Mesendoderm (in vitro differentiated cells): Measurements from ENCODE around the gene EDAR.

Experiments used
- DNase-seq: peaks from one replicate; pipeline ENCODE4 v3.0.0; 2013
- H2AK5ac ChIP-seq: 2 replicates; pipeline ENCODE4 v1.6.1; 2013; ENCODE audit warnings: low read length, inconsistent platforms
- H2BK120ac ChIP-seq: 2 replicates; pipeline ENCODE4 v1.6.1; 2013; ENCODE audit warnings: low read depth, mild to moderate bottlenecking, low read length, moderate library complexity, mixed read lengths
- H2BK15ac ChIP-seq: replicated peaks from 2 replicates; pipeline ENCODE4 v1.6.1; 2013; ENCODE audit warnings: low read depth, mild to moderate bottlenecking, moderate library complexity
- H2BK5ac ChIP-seq: 2 replicates; pipeline ENCODE4 v1.6.1; 2013; ENCODE audit warnings: low read length, inconsistent platforms
- H3K18ac ChIP-seq: 2 replicates; pipeline ENCODE4 v1.6.1; 2013; ENCODE audit warnings: mild to moderate bottlenecking, low read length, mixed read lengths
- H3K23ac ChIP-seq: one replicate; pipeline ENCODE4 v1.6.1; 2013; ENCODE audit warnings: low read length
- H3K27ac ChIP-seq: 2 replicates; pipeline ENCODE4 v1.5.1; 2013; ENCODE audit warnings: low read depth, mild to moderate bottlenecking, inconsistent platforms, low read length, moderate library complexity
- H3K27me3 ChIP-seq: 2 replicates; pipeline ENCODE4 v1.6.1; 2013; ENCODE audit warnings: low read length, control low read depth, mild to moderate bottlenecking, inconsistent platforms; ENCODE audit not compliant: insufficient read depth, poor library complexity
- H3K36me3 ChIP-seq: 2 replicates; pipeline ENCODE4 v1.6.1; 2013; ENCODE audit warnings: low read length, inconsistent platforms; ENCODE audit not compliant: control insufficient read depth, insufficient read depth
- H3K4ac ChIP-seq: one replicate; pipeline ENCODE4 v1.6.1; 2013; ENCODE audit warnings: low read depth, mild to moderate bottlenecking, low read length, moderate library complexity
- H3K4me1 ChIP-seq: 2 replicates; pipeline ENCODE4 v1.6.1; 2013; ENCODE audit warnings: low read depth, low read length, inconsistent platforms; ENCODE audit not compliant: control insufficient read depth
- H3K4me2 ChIP-seq: 2 replicates; pipeline ENCODE4 v1.6.1; 2013; ENCODE audit warnings: low read length
- H3K4me3 ChIP-seq: 2 replicates; pipeline ENCODE4 v1.5.1; 2013; ENCODE audit warnings: mild to moderate bottlenecking, low read length
- H3K56ac ChIP-seq: one replicate; pipeline ENCODE4 v1.6.1; 2013; ENCODE audit warnings: low read length
- H3K79me1 ChIP-seq: 2 replicates; pipeline ENCODE4 v1.6.1; 2013; ENCODE audit warnings: low read length, inconsistent platforms
- H3K79me2 ChIP-seq: 2 replicates; pipeline ENCODE4 v1.6.1; 2013; ENCODE audit warnings: mild to moderate bottlenecking, low read length; ENCODE audit not compliant: control insufficient read depth, insufficient read depth
- H3K9ac ChIP-seq: 2 replicates; pipeline ENCODE4 v1.6.1; 2013; ENCODE audit warnings: low read length, inconsistent platforms
- H4K5ac ChIP-seq: one replicate; pipeline ENCODE4 v1.6.1; 2013; ENCODE audit warnings: low read length
- H4K8ac ChIP-seq: one replicate; pipeline ENCODE4 v1.6.1; 2013; ENCODE audit warnings: low read depth, mild to moderate bottlenecking, control low read depth, low read length, moderate library complexity
- WGBS: extraction: QIAGEN DNeasy Blood & Tissue Kit; methylation state at CpG from one replicate; pipeline ENCODE4 v1.1.7; 2013; ENCODE audit warnings: low lambda C conversion rate, missing lambda C conversion rate; ENCODE audit not compliant: insufficient coverage; ENCODE audit errors: extremely low coverage; 5-methylcytosine and 5-hydroxymethylcytosine counted together

The EDAR gene

GRCh38 chr2:108978709-108979111 is 10.3 kb downstream of the EDAR start:
- no peak overlapping the region for H4K5ac ChIP-seq
- H3K4ac ChIP-seq: no peak overlapping the region
- no peak overlapping the region for H3K56ac ChIP-seq
- no peaks in the 10 kb centered on the region for H3K36me3 ChIP-seq
- no peak overlapping the region for H2BK5ac ChIP-seq
- no peaks in the 10 kb centered on the region for H3K27me3 ChIP-seq
- no CpG with 5 or more reads among the region's 7 CpGs for WGBS
- no peak overlapping the region for H4K8ac ChIP-seq
- no peak overlapping the region for H3K18ac ChIP-seq
- H2AK5ac ChIP-seq: no peak overlapping the region
- no peak overlapping the region for H3K9ac ChIP-seq
- peak; percentile 62 for DNase-seq
- H3K4me2 ChIP-seq: no peak overlapping the region
- no peak overlapping the region for H2BK15ac ChIP-seq
- no peak overlapping the region for H3K27ac ChIP-seq
- H3K23ac ChIP-seq: no peak overlapping the region
- no peaks in the 10 kb centered on the region for H3K79me1 ChIP-seq
- H3K4me1 ChIP-seq: peaks cover 3% of the 10 kb centered on the region
- no peaks in the 10 kb centered on the region for H3K79me2 ChIP-seq
- H2BK120ac ChIP-seq: no peak overlapping the region
- H3K4me3 ChIP-seq: no peak overlapping the region

- Histone ChIP-seq H3K4ac (no peak overlapping the region), H3K56ac (no peak overlapping the region)
Measured at GRCh38 chr2:108975613-108976435, 13.2 kb downstream of the EDAR start.

GRCh38 chr2:108974674-108975073 is 14.3 kb downstream of the EDAR start:
- no peak overlapping the region for H3K9ac ChIP-seq
- no CpG with 5 or more reads among the region's 4 CpGs for WGBS

More at GRCh38 chr2:108975613-108976435, 13.2 kb downstream of the EDAR start:
- no peaks in the 10 kb centered on the region for H3K27me3 ChIP-seq
- H4K8ac ChIP-seq: no peak overlapping the region
- H3K27ac ChIP-seq: no peak overlapping the region
- H3K9ac ChIP-seq: no peak overlapping the region
- no peak overlapping the region for H3K23ac ChIP-seq
- no peaks in the 10 kb centered on the region for H3K79me1 ChIP-seq
- H2BK15ac ChIP-seq: no peak overlapping the region
- no peak overlapping the region for H3K4me2 ChIP-seq
- no peak overlapping the region for H2BK5ac ChIP-seq
- DNase-seq: no peak
- no peak overlapping the region for H2BK120ac ChIP-seq
- H2AK5ac ChIP-seq: no peak overlapping the region
- no peaks in the 10 kb centered on the region for H3K79me2 ChIP-seq
- peaks cover 3% of the 10 kb centered on the region for H3K4me1 ChIP-seq
- H4K5ac ChIP-seq: no peak overlapping the region
- H3K4me3 ChIP-seq: no peak overlapping the region
- H3K18ac ChIP-seq: no peak overlapping the region
- no CpG with 5 or more reads among the region's 14 CpGs for WGBS
- H3K36me3 ChIP-seq: no peaks in the 10 kb centered on the region

GRCh38 chr2:108972663-108973062 is 16.4 kb downstream of the EDAR start:
- Histone ChIP-seq H3K4me1 (peaks cover 4% of the 10 kb centered on the region), H4K8ac (no peak overlapping the region), H3K4me3 (no peak overlapping the region), H3K9ac (no peak overlapping the region), H3K79me2 (no peaks in the 10 kb centered on the region), H2BK5ac (no peak overlapping the region), H2BK120ac (no peak overlapping the region), H3K23ac (no peak overlapping the region), H3K56ac (no peak overlapping the region), H4K5ac (no peak overlapping the region), H3K27ac (no peak overlapping the region), H2AK5ac (no peak overlapping the region), H2BK15ac (no peak overlapping the region), H3K27me3 (no peaks in the 10 kb centered on the region), H3K18ac (no peak overlapping the region), H3K4me2 (no peak overlapping the region), H3K36me3 (no peaks in the 10 kb centered on the region), H3K79me1 (no peaks in the 10 kb centered on the region), H3K4ac (no peak overlapping the region)
- no peak for DNase-seq
- WGBS: no CpG with 5 or more reads among the region's 6 CpGs

More at GRCh38 chr2:108974674-108975073, 14.3 kb downstream of the EDAR start:
- no peak overlapping the region for H3K4ac ChIP-seq
- no peaks in the 10 kb centered on the region for H3K36me3 ChIP-seq
- no peak overlapping the region for H2BK5ac ChIP-seq
- no peak overlapping the region for H3K56ac ChIP-seq
- no peak for DNase-seq
- H4K5ac ChIP-seq: no peak overlapping the region
- H2BK15ac ChIP-seq: no peak overlapping the region
- H3K79me2 ChIP-seq: no peaks in the 10 kb centered on the region
- peaks cover 3% of the 10 kb centered on the region for H3K4me1 ChIP-seq
- no peak overlapping the region for H2BK120ac ChIP-seq
- no peaks in the 10 kb centered on the region for H3K27me3 ChIP-seq
- no peak overlapping the region for H3K23ac ChIP-seq
- H3K27ac ChIP-seq: no peak overlapping the region
- H3K4me2 ChIP-seq: no peak overlapping the region
- H2AK5ac ChIP-seq: no peak overlapping the region
- no peak overlapping the region for H3K4me3 ChIP-seq
- H4K8ac ChIP-seq: no peak overlapping the region
- no peak overlapping the region for H3K18ac ChIP-seq
- H3K79me1 ChIP-seq: no peaks in the 10 kb centered on the region

- Histone ChIP-seq H4K8ac (no peak overlapping the region), H3K4ac (no peak overlapping the region), H3K4me3 (no peak overlapping the region), H3K18ac (no peak overlapping the region), H3K9ac (no peak overlapping the region), H3K79me1 (no peaks in the 10 kb centered on the region), H3K56ac (no peak overlapping the region), H2BK5ac (no peak overlapping the region), H3K27ac (no peak overlapping the region), H3K23ac (no peak overlapping the region), H2BK120ac (no peak overlapping the region), H3K4me1 (peaks cover 4% of the 10 kb centered on the region), H3K4me2 (no peak overlapping the region), H3K79me2 (no peaks in the 10 kb centered on the region), H3K36me3 (no peaks in the 10 kb centered on the region), H2BK15ac (no peak overlapping the region), H4K5ac (no peak overlapping the region), H2AK5ac (no peak overlapping the region), H3K27me3 (no peaks in the 10 kb centered on the region)
- no CpG with 5 or more reads among the region's 22 CpGs for WGBS
- DNase-seq: no peak
Measured at GRCh38 chr2:108971661-108972566, 17.1 kb downstream of the EDAR start.
